Measurements from ENCODE around the gene DYRK1A.

Gene DYRK1A

GRCh38 chr21:37408464-37409193 lies 42.1 kb downstream of the DYRK1A start:
- H3K9me2 ChIP-seq (replicated peaks; ENCODE audit: low read depth, low read length) = no peaks in the 10 kb centered on the region
- H3K4me3 ChIP-seq (ENCODE audit: low read length, poor library complexity, severe bottlenecking) = no peak overlapping the region
- no peak overlapping the region for H3K9ac ChIP-seq (ENCODE audit: low read depth, low read length, poor library complexity, severe bottlenecking)
- H3K9me3 ChIP-seq (ENCODE audit: insufficient read depth, low read depth, low read length) = no peaks in the 10 kb centered on the region
- H3K4me1 ChIP-seq (ENCODE audit: insufficient read depth, low read length, poor library complexity, severe bottlenecking) = peaks cover 17% of the 10 kb centered on the region
- H3K27me3 ChIP-seq (ENCODE audit: insufficient read depth, low read length, poor library complexity, severe bottlenecking) = no peaks in the 10 kb centered on the region
- TF ChIP-seq CTCF (conservative IDR thresholded peaks at IDR 0.05; ENCODE audit: low read length) (no peak), EZH2phosphoT487 (IDR thresholded peaks at IDR 0.05; ENCODE audit: borderline replicate concordance) (no peak)
- H3F3A ChIP-seq (ENCODE audit: low read depth) = no peaks in the 10 kb centered on the region
- no peak overlapping the region for H2AFZ ChIP-seq (ENCODE audit: low read length)
- no peak overlapping the region for H3K4me2 ChIP-seq (ENCODE audit: low read depth, low read length, poor library complexity, severe bottlenecking)
- peaks cover 99% of the 10 kb centered on the region for H4K20me1 ChIP-seq (ENCODE audit: insufficient read depth, low read length, poor library complexity, severe bottlenecking)
- peaks cover 5% of the 10 kb centered on the region; the same call in 1 of the 2 replicates for H3K36me3 ChIP-seq (ENCODE audit: insufficient read depth, low read length)
- peaks cover 99% of the 10 kb centered on the region for H3K79me2 ChIP-seq (ENCODE audit: insufficient read depth, low read length)

GRCh38 chr21:37410639-37411038 lies 44.1 kb downstream of the DYRK1A start:
- no peak for TF ChIP-seq EZH2phosphoT487 (IDR thresholded peaks at IDR 0.05; ENCODE audit: borderline replicate concordance)
- no peak for TF ChIP-seq CTCF (conservative IDR thresholded peaks at IDR 0.05; ENCODE audit: low read length)
- H3K4me3 ChIP-seq (ENCODE audit: low read length, poor library complexity, severe bottlenecking) = no peak overlapping the region
- peaks cover 99% of the 10 kb centered on the region for H4K20me1 ChIP-seq (ENCODE audit: insufficient read depth, low read length, poor library complexity, severe bottlenecking)

GRCh38 chr21:37412603-37413360 lies 46.2 kb downstream of the DYRK1A start:
- no peaks in the 10 kb centered on the region for H3K9me3 ChIP-seq (ENCODE audit: insufficient read depth, low read depth, low read length)
- H3K36me3 ChIP-seq (ENCODE audit: insufficient read depth, low read length) = peaks cover 5% of the 10 kb centered on the region; the same call in 1 of the 2 replicates
- H4K20me1 ChIP-seq (ENCODE audit: insufficient read depth, low read length, poor library complexity, severe bottlenecking) = peaks cover 97% of the 10 kb centered on the region
- peaks cover 100% of the 10 kb centered on the region for H3K79me2 ChIP-seq (ENCODE audit: insufficient read depth, low read length)
- no peak overlapping the region for H2AFZ ChIP-seq (ENCODE audit: low read length)
- H3F3A ChIP-seq (ENCODE audit: low read depth) = no peaks in the 10 kb centered on the region; the same call in 1 of the 2 replicates
- no peak overlapping the region for H3K4me3 ChIP-seq (ENCODE audit: low read length, poor library complexity, severe bottlenecking)
- no peak overlapping the region for H3K4me2 ChIP-seq (ENCODE audit: low read depth, low read length, poor library complexity, severe bottlenecking)
- H3K4me1 ChIP-seq (ENCODE audit: insufficient read depth, low read length, poor library complexity, severe bottlenecking) = peaks cover 27% of the 10 kb centered on the region
- no peaks in the 10 kb centered on the region for H3K9me2 ChIP-seq (replicated peaks; ENCODE audit: low read depth, low read length)
- TF ChIP-seq EZH2phosphoT487 (IDR thresholded peaks at IDR 0.05; ENCODE audit: borderline replicate concordance) = no peak
- no peak for TF ChIP-seq CTCF (conservative IDR thresholded peaks at IDR 0.05; ENCODE audit: low read length)
- H3K9ac ChIP-seq (ENCODE audit: low read depth, low read length, poor library complexity, severe bottlenecking) = no peak overlapping the region
- H3K27me3 ChIP-seq (ENCODE audit: insufficient read depth, low read length, poor library complexity, severe bottlenecking) = no peaks in the 10 kb centered on the region

More at GRCh38 chr21:37410639-37411038, 44.1 kb downstream of the DYRK1A start:
- no peaks in the 10 kb centered on the region for H3K27me3 ChIP-seq (ENCODE audit: insufficient read depth, low read length, poor library complexity, severe bottlenecking)
- H3K36me3 ChIP-seq (ENCODE audit: insufficient read depth, low read length) = peaks cover 5% of the 10 kb centered on the region; the same call in 1 of the 2 replicates
- no peak overlapping the region for H3K4me2 ChIP-seq (ENCODE audit: low read depth, low read length, poor library complexity, severe bottlenecking)
- H3K4me1 ChIP-seq (ENCODE audit: insufficient read depth, low read length, poor library complexity, severe bottlenecking) = peaks cover 25% of the 10 kb centered on the region
- peaks cover 99% of the 10 kb centered on the region for H3K79me2 ChIP-seq (ENCODE audit: insufficient read depth, low read length)
- H2AFZ ChIP-seq (ENCODE audit: low read length) = no peak overlapping the region
- no peaks in the 10 kb centered on the region for H3K9me3 ChIP-seq (ENCODE audit: insufficient read depth, low read depth, low read length)
- H3K9me2 ChIP-seq (replicated peaks; ENCODE audit: low read depth, low read length) = no peaks in the 10 kb centered on the region
- H3K9ac ChIP-seq (ENCODE audit: low read depth, low read length, poor library complexity, severe bottlenecking) = no peak overlapping the region
- no peaks in the 10 kb centered on the region for H3F3A ChIP-seq (ENCODE audit: low read depth)
